ENCODE data around the gene ACVR1B. TPM values are rescaled to one million over a fixed set of nuclear protein-coding genes. Genes with fewer than 3 reads are reported as not detected.

The ACVR1B gene
- total RNA-seq, 2 donors from 2014 or later, result 39.6 to 43.3 TPM

DNA sequence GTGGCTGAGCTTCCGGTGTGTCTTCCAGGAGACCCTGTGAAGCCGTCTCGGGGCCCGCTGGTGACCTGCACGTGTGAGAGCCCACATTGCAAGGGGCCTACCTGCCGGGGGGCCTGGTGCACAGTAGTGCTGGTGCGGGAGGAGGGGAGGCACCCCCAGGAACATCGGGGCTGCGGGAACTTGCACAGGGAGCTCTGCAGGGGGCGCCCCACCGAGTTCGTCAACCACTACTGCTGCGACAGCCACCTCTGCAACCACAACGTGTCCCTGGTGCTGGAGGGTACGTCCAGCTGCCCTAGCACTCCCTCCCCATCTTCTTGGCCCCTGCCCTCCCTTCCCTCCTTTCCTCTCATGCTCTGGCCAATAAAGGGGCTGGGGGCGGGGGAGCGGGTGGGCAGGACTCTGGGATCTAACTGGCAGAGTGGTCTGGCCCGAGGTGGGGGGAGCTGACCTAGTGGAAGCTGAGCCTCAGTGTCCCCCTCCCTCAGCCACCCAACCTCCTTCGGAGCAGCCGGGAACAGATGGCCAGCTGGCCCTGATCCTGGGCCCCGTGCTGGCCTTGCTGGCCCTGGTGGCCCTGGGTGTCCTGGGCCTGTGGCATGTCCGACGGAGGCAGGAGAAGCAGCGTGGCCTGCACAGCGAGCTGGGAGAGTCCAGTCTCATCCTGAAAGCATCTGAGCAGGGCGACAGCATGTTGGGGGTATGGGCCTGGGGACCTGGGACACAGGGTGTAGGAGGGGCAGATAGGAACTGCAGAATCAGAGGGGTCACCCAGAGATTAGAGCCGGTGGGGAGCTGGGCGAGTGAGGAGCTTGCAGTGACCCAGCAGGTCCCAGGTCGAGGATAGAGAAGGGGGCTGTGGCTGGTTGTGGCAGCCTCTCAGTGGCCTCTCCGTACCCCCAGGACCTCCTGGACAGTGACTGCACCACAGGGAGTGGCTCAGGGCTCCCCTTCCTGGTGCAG lies 38.1 kb upstream of the ACVR1B start:
- 83% methylated on average over 30 of the region's 30 CpGs for WGBS
- Histone ChIP-seq H3K4me3 (no peak overlapping the region), H3K9me3 (no peaks in the 10 kb centered on the region), H3K27ac (no peak overlapping the region), H3K36me3 (no peaks in the 10 kb centered on the region), H3K27me3 (replicated peaks; ENCODE audit: insufficient read depth) (no peaks in the 10 kb centered on the region), H3K4me1 (replicated peaks) (no peaks in the 10 kb centered on the region)
- TF ChIP-seq POLR2AphosphoS5 (IDR thresholded peaks at IDR 0.05), result no peak
- TF ChIP-seq POLR2A (IDR thresholded peaks at IDR 0.05), result no peak
- TF ChIP-seq, protein P1, sequence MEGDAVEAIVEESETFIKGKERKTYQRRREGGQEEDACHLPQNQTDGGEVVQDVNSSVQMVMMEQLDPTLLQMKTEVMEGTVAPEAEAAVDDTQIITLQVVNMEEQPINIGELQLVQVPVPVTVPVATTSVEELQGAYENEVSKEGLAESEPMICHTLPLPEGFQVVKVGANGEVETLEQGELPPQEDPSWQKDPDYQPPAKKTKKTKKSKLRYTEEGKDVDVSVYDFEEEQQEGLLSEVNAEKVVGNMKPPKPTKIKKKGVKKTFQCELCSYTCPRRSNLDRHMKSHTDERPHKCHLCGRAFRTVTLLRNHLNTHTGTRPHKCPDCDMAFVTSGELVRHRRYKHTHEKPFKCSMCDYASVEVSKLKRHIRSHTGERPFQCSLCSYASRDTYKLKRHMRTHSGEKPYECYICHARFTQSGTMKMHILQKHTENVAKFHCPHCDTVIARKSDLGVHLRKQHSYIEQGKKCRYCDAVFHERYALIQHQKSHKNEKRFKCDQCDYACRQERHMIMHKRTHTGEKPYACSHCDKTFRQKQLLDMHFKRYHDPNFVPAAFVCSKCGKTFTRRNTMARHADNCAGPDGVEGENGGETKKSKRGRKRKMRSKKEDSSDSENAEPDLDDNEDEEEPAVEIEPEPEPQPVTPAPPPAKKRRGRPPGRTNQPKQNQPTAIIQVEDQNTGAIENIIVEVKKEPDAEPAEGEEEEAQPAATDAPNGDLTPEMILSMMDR (IDR thresholded peaks at IDR 0.05), result no peak
- intact Hi-C loops (cut with DNase I), result no loop called here
- no peak for DNase-seq (ENCODE audit: low spot score)

DNA sequence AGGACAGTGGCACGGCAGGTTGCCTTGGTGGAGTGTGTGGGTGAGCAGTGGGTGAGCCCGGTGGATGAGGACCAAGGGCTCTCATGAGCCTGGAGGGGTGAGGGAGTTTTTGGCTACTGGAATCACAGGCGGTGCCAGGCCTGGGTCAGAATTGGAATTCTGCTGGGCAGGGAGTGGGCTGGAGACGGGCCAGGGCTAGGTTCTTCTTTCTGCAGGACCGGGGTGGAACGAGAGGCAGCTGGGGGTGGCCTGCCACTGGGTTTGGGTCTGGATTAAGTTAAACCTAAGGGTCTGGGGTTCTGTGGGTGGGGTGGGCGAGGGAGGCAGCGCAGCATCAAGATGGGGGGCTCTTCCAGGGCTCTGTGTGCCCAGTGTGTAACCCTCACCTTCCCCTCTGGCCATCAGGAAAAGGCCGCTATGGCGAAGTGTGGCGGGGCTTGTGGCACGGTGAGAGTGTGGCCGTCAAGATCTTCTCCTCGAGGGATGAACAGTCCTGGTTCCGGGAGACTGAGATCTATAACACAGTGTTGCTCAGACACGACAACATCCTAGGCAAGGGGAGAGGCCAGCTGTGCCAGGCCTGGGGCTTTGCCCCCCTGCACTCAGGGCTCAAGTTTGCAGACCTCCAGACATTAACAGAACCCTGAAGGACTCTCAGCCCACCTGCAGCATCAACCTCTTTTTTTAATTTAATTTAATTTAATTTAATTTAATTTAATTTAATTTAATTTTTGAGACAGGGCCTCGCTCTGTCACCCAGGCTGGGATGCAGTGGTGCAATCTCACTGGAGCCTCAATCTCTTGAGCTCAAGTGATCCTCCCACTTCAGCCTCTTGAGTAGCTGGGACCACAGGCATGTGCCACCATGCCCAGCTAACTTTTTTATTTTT lies 37.2 kb upstream of the ACVR1B start:
- intact Hi-C loops (cut with DNase I), result no loop called here
- no peak for DNase-seq (ENCODE audit: low spot score)
- Histone ChIP-seq H3K4me1 (replicated peaks) (no peaks in the 10 kb centered on the region), H3K9me3 (no peaks in the 10 kb centered on the region), H3K27me3 (replicated peaks; ENCODE audit: insufficient read depth) (no peaks in the 10 kb centered on the region), H3K27ac (no peak overlapping the region), H3K4me3 (no peak overlapping the region), H3K36me3 (no peaks in the 10 kb centered on the region)
- TF ChIP-seq, protein P1 (IDR thresholded peaks at IDR 0.05), result no peak
- no peak for TF ChIP-seq POLR2A (IDR thresholded peaks at IDR 0.05)
- TF ChIP-seq POLR2AphosphoS5 (IDR thresholded peaks at IDR 0.05), result no peak
- 84% methylated on average over 17 of the region's 17 CpGs for WGBS

DNA sequence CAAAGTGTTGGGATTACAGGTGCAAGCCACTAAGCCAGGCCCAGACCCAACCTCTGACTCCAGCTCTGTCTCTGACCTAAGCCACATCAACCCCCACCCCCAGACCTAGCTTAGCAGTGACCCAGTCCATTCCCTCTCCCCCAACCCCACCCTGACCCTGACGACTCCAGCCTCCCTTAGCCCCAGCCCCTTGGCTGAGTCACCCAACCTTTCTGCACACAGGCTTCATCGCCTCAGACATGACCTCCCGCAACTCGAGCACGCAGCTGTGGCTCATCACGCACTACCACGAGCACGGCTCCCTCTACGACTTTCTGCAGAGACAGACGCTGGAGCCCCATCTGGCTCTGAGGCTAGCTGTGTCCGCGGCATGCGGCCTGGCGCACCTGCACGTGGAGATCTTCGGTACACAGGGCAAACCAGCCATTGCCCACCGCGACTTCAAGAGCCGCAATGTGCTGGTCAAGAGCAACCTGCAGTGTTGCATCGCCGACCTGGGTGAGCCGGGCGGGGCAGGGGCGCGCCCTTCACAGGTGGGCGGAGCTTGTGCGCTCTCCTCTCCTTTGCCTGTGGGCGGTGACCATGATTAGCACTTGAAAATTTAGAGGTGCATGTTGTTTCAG lies 36.4 kb upstream of the ACVR1B start:
- no peaks in the 10 kb centered on the region for H3K36me3 ChIP-seq
- H3K27me3 ChIP-seq (replicated peaks; ENCODE audit: insufficient read depth), result no peaks in the 10 kb centered on the region
- no peaks in the 10 kb centered on the region for H3K4me1 ChIP-seq (replicated peaks)
- TF ChIP-seq, protein P1 (IDR thresholded peaks at IDR 0.05), result no peak
- TF ChIP-seq POLR2AphosphoS5 (IDR thresholded peaks at IDR 0.05) (no peak), POLR2A (IDR thresholded peaks at IDR 0.05) (no peak)
- intact Hi-C loops (cut with DNase I), result no loop called here
- 88% methylated on average over 28 of the region's 28 CpGs for WGBS
- H3K4me3 ChIP-seq, result no peak overlapping the region
- no peak overlapping the region for H3K27ac ChIP-seq
- no peaks in the 10 kb centered on the region for H3K9me3 ChIP-seq
- no peak for DNase-seq (ENCODE audit: low spot score)

DNA sequence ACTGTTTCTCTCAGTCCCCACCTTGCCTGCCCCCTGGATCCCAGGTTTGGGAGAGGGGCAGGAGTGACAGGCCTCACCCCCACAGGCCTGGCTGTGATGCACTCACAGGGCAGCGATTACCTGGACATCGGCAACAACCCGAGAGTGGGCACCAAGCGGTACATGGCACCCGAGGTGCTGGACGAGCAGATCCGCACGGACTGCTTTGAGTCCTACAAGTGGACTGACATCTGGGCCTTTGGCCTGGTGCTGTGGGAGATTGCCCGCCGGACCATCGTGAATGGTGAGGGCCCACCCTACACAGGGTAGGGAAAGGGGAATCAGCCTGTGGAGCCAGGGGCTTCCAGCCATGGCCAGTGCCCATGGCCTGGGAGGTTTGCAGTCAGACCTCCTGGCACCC lies 35.5 kb upstream of the ACVR1B start:
- Histone ChIP-seq H3K27ac (no peak overlapping the region), H3K4me3 (no peak overlapping the region), H3K36me3 (no peaks in the 10 kb centered on the region), H3K27me3 (replicated peaks; ENCODE audit: insufficient read depth) (no peaks in the 10 kb centered on the region), H3K9me3 (no peaks in the 10 kb centered on the region), H3K4me1 (replicated peaks) (no peaks in the 10 kb centered on the region)
- intact Hi-C loops (cut with DNase I), result no loop called here
- TF ChIP-seq POLR2A (IDR thresholded peaks at IDR 0.05), result no peak
- no peak for TF ChIP-seq POLR2AphosphoS5 (IDR thresholded peaks at IDR 0.05)
- TF ChIP-seq, protein P1 (IDR thresholded peaks at IDR 0.05), result no peak
- 95% methylated on average over 11 of the region's 11 CpGs for WGBS
- no peak for DNase-seq (ENCODE audit: low spot score)

Data from prostate gland (tissue), 2 donors.